DMS 273 (cell line): Measurements from ENCODE around the gene BCAR3.

ENCODE experiments used
- DNase-seq: peaks from one replicate; lab custom pipeline; 2025; ENCODE audit not compliant: unreplicated experiment; lab: John Stamatoyannopoulos, UW

Gene BCAR3

DNA sequence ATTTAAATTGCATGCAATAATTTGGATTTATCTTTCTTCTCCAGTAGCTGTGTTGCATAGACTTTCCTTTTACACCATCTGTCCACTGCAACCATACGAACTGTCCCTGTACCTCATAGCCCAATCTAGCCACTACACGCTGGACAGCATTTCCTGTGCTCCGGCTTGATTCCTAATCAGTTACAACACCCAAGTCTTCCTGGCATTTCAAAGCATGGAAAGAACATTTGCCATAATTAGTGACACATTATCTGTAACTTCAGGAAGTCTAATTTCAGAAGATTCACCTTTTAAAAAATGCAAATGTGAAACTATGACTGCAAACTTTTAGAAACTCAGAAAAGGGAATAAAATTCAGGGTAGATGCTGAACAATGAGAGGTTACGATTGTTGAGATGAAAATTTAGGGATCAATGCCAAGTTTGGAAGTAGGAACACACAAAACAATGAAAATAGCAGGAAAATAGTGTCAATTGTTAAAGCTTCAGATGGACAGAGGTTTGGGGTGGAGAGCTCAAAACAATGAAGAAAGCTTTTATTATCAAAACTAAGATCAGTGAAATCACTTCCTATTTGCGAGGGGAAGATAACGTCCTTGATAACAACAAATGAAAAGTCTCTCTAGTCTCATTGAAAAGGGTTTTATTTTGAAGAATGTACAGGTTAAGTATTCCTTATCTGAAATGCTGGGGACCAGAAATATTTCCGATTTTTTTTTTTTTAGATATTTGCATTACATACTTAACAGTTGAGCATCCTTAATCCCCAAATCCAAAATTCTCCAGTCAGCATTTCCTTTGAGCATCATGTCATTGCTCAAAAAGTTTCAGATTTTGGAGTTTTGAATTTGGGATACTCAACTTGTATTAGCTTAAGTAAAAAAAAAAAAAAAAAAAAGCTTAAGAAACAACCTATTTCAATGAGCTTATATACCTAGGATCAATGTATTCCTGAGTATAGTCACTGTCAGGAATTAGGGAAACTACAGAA is 126.5 kb downstream of the BCAR3 start:
- no peak for DNase-seq

DNA sequence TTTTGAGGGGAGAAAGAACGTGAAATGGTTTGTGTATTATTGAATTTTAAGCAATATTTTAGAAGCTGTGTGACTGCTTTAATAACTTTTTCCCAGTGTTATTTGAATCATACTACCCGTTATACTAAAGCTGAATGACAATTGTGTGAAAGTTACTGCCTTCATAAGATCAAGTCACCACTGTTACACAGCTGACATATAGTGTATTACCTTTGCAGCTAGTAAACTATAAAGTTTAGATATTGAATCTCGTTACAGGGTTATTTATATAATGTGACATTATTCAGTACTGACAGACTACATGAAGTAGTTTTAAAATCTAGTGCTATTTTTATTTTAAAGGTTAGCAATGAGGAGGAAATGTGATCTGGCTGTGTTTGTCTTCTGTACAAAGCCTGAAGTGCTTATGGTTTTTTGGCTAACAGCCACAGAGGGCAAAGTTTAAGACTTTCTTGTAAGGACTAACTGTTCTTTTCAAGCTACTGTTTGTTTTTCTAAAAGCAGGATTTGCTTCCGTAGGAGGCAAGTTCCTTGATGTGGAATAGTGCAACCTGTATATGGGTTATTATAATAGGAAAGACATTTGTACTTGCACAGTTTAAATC is 127.6 kb downstream of the BCAR3 start:
- DNase-seq, result peak; percentile 50

GRCh38 chr1:93552741-93553455 is 128.7 kb downstream of the BCAR3 start:
- peak; percentile 85 for DNase-seq

DNA sequence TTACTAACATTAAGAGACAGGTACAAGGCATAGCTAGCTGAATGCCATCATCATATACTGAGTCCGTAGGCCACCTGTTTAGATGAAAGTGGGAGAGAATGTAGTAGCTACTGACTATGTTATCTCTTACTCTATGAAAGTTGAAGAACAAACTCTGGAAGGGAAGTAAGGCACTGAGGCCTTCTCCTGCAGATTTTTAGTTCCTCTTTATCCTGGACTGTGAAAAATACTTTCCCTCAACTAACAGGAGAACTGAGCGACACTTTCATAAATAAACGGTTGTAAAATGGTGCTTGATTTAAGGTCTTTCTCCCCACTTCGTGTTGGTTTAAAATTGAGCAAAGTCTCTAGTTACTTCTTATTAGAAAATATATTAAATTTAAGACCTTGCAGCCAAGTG is 131.8 kb downstream of the BCAR3 start:
- no peak for DNase-seq

- no peak for DNase-seq
Measured at GRCh38 chr1:93549131-93549530, 132.5 kb downstream of the BCAR3 start.

GRCh38 chr1:93546162-93546863 is 135.3 kb downstream of the BCAR3 start:
- DNase-seq, result no peak

- DNase-seq, result no peak
Measured at GRCh38 chr1:93542398-93542797, 139.2 kb downstream of the BCAR3 start.

DNA sequence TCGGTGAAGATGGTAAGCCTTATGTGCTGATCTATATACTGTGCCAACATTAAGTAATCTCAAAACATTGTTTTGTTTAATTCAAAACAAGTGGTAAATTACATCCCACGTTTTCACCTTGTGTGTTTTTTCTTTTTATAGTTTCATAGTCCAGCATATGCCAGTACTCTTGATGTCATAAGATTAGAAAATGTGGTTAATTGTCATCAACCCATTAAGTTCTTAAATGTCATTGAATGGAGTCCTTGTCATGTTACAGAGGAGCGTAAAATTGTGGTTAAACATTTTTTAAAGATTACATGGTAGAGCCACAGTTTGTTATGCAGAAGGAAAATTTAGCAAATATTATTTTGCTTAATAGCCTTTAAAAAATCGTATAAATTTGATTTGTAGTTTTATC is 140.6 kb downstream of the BCAR3 start:
- no peak for DNase-seq

GRCh38 chr1:93537924-93538323 is 143.7 kb downstream of the BCAR3 start:
- no peak for DNase-seq

DNA sequence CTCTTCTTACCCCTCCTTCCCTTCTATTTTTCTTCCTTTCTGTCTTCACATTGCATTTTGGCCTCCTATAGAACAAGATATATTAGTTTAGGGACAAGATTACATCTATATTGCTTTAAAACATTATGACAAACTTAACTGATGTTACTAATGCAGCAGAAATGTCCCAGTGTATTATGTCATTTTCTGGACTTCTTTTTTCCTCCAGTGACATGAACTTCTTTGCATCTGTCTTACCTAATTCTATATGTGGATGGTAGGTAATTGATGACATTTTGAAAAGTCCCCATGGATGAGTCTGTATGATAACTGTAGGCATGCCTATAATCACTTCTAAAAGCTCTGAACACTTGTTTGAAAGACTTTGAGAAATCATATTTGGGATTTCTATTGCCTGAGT is 144.2 kb downstream of the BCAR3 start:
- DNase-seq, result no peak

GRCh38 chr1:93533677-93534076 is 148.0 kb downstream of the BCAR3 start:
- no peak for DNase-seq

DNA sequence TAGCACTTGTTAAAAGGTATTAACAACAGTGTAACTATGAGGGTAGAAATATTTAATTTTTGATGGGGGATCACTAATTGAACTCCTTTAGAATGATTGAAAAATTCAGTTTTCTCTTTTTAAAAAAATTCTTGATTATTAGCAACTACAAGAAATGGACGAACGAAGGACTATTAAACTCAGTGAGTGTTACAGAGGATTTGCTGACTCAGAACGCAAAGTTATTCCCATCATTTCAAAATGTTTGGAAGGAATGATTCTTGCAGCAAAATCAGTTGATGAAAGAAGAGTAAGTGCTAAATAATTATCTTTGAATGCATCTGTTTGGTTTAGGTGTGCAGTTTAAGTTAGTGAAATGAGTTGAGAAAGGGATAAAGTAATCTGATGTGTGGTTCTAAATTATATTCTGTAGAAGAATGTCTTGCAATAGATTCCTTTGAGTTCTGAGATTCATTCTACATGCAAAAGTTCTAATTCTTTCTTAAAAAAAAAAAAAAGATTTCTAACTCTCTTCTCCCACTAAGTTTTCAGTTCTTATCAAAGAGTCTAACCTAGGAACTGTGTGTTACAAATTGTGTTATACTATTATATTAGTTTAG is 148.8 kb downstream of the BCAR3 start:
- no peak for DNase-seq

- no peak for DNase-seq
Measured at GRCh38 chr1:93531193-93531592, 150.4 kb downstream of the BCAR3 start.

- no peak for DNase-seq
Measured at GRCh38 chr1:93528412-93528811, 153.2 kb downstream of the BCAR3 start.

DNA sequence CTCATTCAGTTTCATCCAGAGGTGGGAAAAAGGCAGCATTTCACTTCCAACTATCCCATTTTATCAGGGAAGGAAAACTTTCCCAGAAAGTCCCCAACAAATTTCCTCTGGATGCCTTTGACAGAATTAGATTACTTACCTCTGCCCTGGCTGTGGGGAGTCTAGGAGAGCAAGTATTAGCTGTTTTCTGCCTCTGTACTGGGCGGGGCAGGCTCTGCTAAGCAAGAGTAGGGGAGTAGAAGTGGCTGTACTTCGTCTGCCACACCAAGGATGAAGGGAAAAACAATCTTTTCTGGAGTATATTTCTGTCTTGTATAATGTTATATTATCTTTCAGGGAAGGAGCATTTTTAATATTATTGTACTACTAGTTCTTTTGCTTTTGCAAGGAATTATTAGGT is 155.2 kb downstream of the BCAR3 start:
- no peak for DNase-seq

GRCh38 chr1:93525431-93525830 is 156.2 kb downstream of the BCAR3 start:
- DNase-seq, result no peak

DNA sequence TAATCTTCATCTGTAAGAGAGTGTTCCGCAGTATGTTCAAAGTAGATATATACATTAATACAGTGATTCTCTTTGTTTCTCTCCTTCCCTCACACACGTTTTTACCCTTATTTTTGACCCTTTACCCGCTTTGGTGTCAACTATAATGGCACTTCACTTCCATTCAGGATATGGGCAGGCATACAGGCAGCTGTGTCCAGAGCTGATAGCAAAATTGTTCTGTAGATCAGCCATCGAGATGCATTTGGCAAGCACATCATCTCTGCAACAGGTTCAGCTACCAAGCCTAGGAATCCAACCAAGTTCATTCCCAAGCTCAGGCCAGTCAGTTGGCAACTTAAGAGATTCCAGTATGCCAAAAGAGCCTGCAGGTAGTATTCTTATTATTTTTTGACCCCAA is 158.9 kb downstream of the BCAR3 start:
- no peak for DNase-seq

DNA sequence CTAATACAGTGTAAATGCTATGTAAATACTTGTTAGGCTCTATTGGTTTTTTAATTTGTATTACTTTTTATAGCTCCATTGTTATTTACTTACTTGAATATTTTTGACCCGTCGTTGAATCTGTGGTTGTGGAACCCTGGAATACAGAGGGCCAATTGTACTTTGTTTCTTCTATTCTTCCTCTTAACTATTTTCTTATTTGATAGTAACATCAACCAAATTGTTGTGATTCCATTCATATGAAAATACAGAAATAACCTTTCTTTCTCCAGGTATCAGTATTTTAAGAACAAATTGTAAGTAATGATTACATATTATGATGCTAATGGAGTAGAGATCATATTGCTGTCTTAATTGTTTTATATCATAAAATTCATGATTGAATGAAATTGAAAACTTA is 160.0 kb downstream of the BCAR3 start:
- DNase-seq, result no peak

- no peak for DNase-seq
Measured at GRCh38 chr1:93519199-93519829, 162.3 kb downstream of the BCAR3 start.

- no peak for DNase-seq
Measured at GRCh38 chr1:93518516-93518915, 163.1 kb downstream of the BCAR3 start.
